Measurements from ENCODE around the gene CST4.
"Not testable (repeated sequence)": the region's sequence is repeated elsewhere in the genome, so short reads cannot be mapped to it uniquely, and the experiment has no call there.

Gene CST4

GRCh38 chr20:23723659-23724307 lies 34.9 kb upstream of the CST4 start:
- H3K79me2 ChIP-seq, H3K4me1 ChIP-seq, H3K27ac ChIP-seq: not testable (repeated sequence)

GRCh38 chr20:23722851-23723250 lies 34.0 kb upstream of the CST4 start:
- not testable (repeated sequence) for H3K9me3 ChIP-seq (ENCODE audit: control insufficient read depth, low read length); H3K4me1 ChIP-seq; H3K9ac ChIP-seq; H3K27ac ChIP-seq; H3K4me2 ChIP-seq (ENCODE audit: low read length); H3K79me2 ChIP-seq; H3K4me3 ChIP-seq (ENCODE audit: low read depth, low read length); H3K36me3 ChIP-seq (ENCODE audit: control insufficient read depth, insufficient read depth, low read length); H2AFZ ChIP-seq; H3K27me3 ChIP-seq (ENCODE audit: control insufficient read depth, insufficient read depth, low read length)

More at GRCh38 chr20:23723659-23724307, 34.9 kb upstream of the CST4 start:
- H3K4me2 ChIP-seq (ENCODE audit: low read length); H3K36me3 ChIP-seq (ENCODE audit: control insufficient read depth, insufficient read depth, low read length); H3K9me3 ChIP-seq (ENCODE audit: control insufficient read depth, low read length); H3K4me3 ChIP-seq (ENCODE audit: low read depth, low read length); H2AFZ ChIP-seq; H3K27me3 ChIP-seq (ENCODE audit: control insufficient read depth, insufficient read depth, low read length); H3K9ac ChIP-seq: not testable (repeated sequence)
- TF ChIP-seq CTCF (IDR thresholded peaks at IDR 0.05): peak; percentile 27

- Histone ChIP-seq H3K4me1 (no peaks in the 10 kb centered on the region), H3K27me3 (ENCODE audit: control insufficient read depth, insufficient read depth, low read length) (no peaks in the 10 kb centered on the region), H3K4me2 (ENCODE audit: low read length) (no peak overlapping the region), H3K9me3 (ENCODE audit: control insufficient read depth, low read length) (no peaks in the 10 kb centered on the region), H3K27ac (no peak overlapping the region), H2AFZ (no peak overlapping the region), H3K36me3 (ENCODE audit: control insufficient read depth, insufficient read depth, low read length) (no peaks in the 10 kb centered on the region), H3K4me3 (ENCODE audit: low read depth, low read length) (no peak overlapping the region), H3K79me2 (no peaks in the 10 kb centered on the region), H3K9ac (no peak overlapping the region)
- no peak for TF ChIP-seq CTCF (IDR thresholded peaks at IDR 0.05)
Measured at GRCh38 chr20:23721962-23722361, 33.1 kb upstream of the CST4 start.

- not testable (repeated sequence) for H3K4me2 ChIP-seq (ENCODE audit: low read length); H3K4me1 ChIP-seq; H3K36me3 ChIP-seq (ENCODE audit: control insufficient read depth, insufficient read depth, low read length); H3K27me3 ChIP-seq (ENCODE audit: control insufficient read depth, insufficient read depth, low read length); H3K79me2 ChIP-seq; H3K9me3 ChIP-seq (ENCODE audit: control insufficient read depth, low read length); H3K4me3 ChIP-seq (ENCODE audit: low read depth, low read length); H3K9ac ChIP-seq; H2AFZ ChIP-seq; H3K27ac ChIP-seq
Measured at GRCh38 chr20:23719351-23719750, 30.5 kb upstream of the CST4 start.

- not testable (repeated sequence) for H3K79me2 ChIP-seq; H2AFZ ChIP-seq; H3K4me3 ChIP-seq (ENCODE audit: low read depth, low read length); H3K4me2 ChIP-seq (ENCODE audit: low read length); H3K27me3 ChIP-seq (ENCODE audit: control insufficient read depth, insufficient read depth, low read length); H3K27ac ChIP-seq; H3K4me1 ChIP-seq; H3K9ac ChIP-seq; H3K36me3 ChIP-seq (ENCODE audit: control insufficient read depth, insufficient read depth, low read length); H3K9me3 ChIP-seq (ENCODE audit: control insufficient read depth, low read length)
Measured at GRCh38 chr20:23711778-23712177, 22.9 kb upstream of the CST4 start.

- no peak for TF ChIP-seq CTCF (IDR thresholded peaks at IDR 0.05)
- Histone ChIP-seq H2AFZ (no peak overlapping the region), H3K4me1 (no peaks in the 10 kb centered on the region), H3K9me3 (ENCODE audit: control insufficient read depth, low read length) (no peaks in the 10 kb centered on the region), H3K9ac (no peak overlapping the region), H3K36me3 (ENCODE audit: control insufficient read depth, insufficient read depth, low read length) (no peaks in the 10 kb centered on the region), H3K79me2 (no peaks in the 10 kb centered on the region), H3K27me3 (ENCODE audit: control insufficient read depth, insufficient read depth, low read length) (no peaks in the 10 kb centered on the region), H3K4me3 (ENCODE audit: low read depth, low read length) (no peak overlapping the region), H3K27ac (no peak overlapping the region), H3K4me2 (ENCODE audit: low read length) (no peak overlapping the region)
Measured at GRCh38 chr20:23710771-23711170, 21.9 kb upstream of the CST4 start.
